MM.1S (cell line): Measurements from ENCODE around the gene CCNYL1.

Source experiments
- DNase-seq: peaks from one replicate; pipeline ENCODE4 v3.0.0-alpha.2; 2015
- H2AFZ ChIP-seq: fragments of 300-600 bp; sonication (generic); 2 replicates; pipeline ENCODE4 v1.6.0; 2016; ENCODE audit warnings: antibody characterized with exemption, low read length
- H3F3A ChIP-seq: fragments of 300-600 bp; sonication (generic); 2 replicates; pipeline ENCODE4 v1.6.1; 2016; ENCODE audit warnings: mild to moderate bottlenecking, antibody characterized with exemption, low read length, moderate library complexity, mixed read lengths; ENCODE audit not compliant: insufficient read depth
- H3K27ac ChIP-seq: fragments of 300-600 bp; sonication (generic); 2 replicates; pipeline ENCODE4 v1.5.1; 2016; ENCODE audit warnings: mild to moderate bottlenecking, low read length
- H3K27me3 ChIP-seq: fragments of 300-600 bp; sonication (generic); replicated peaks from 2 replicates; pipeline ENCODE4 v1.6.0; 2016; ENCODE audit warnings: low read length; ENCODE audit not compliant: insufficient read depth
- H3K36me3 ChIP-seq: fragments of 300-600 bp; sonication (generic); replicated peaks from 2 replicates; pipeline ENCODE4 v1.6.1; 2016; ENCODE audit warnings: mild to moderate bottlenecking, low read length, mixed read lengths; ENCODE audit not compliant: insufficient read depth
- H3K4me1 ChIP-seq: fragments of 300-600 bp; sonication (generic); 2 replicates; pipeline ENCODE4 v1.6.1; 2016; ENCODE audit warnings: low read length, mixed read lengths
- H3K4me2 ChIP-seq: fragments of 300-600 bp; sonication (generic); 2 replicates; pipeline ENCODE4 v1.6.0; 2016; ENCODE audit warnings: low read depth, low read length
- H3K4me3 ChIP-seq: fragments of 300-600 bp; sonication (generic); 2 replicates; pipeline ENCODE4 v1.5.1; 2016; ENCODE audit warnings: low read length, mixed read lengths
- H3K79me2 ChIP-seq: fragments of 300-600 bp; sonication (generic); 2 replicates; pipeline ENCODE4 v1.6.1; 2016; ENCODE audit warnings: mixed run types, low read length, mixed read lengths
- H3K9ac ChIP-seq: fragments of 300-600 bp; sonication (generic); 2 replicates; pipeline ENCODE4 v1.6.1; 2016; ENCODE audit warnings: low read length, mixed read lengths
- H3K9me2 ChIP-seq: fragments of 300-600 bp; sonication (generic); replicated peaks from 2 replicates; pipeline ENCODE4 v1.6.1; 2016; ENCODE audit warnings: mild to moderate bottlenecking, low read length, mixed read lengths; ENCODE audit not compliant: insufficient read depth
- H3K9me3 ChIP-seq: fragments of 300-600 bp; sonication (generic); replicated peaks from 2 replicates; pipeline ENCODE4 v1.6.1; 2016; ENCODE audit warnings: mild to moderate bottlenecking, low read length, mixed read lengths; ENCODE audit not compliant: insufficient read depth
- H4K20me1 ChIP-seq: fragments of 300-600 bp; sonication (generic); 2 replicates; pipeline ENCODE4 v1.6.1; 2016; ENCODE audit warnings: mild to moderate bottlenecking, low read length, moderate library complexity, mixed read lengths; ENCODE audit not compliant: insufficient read depth
- EZH2 ChIP-seq: fragments of 300-600 bp; sonication (generic); optimal IDR thresholded peaks from 2 replicates; pipeline ENCODE3; 2017; ENCODE audit warnings: low read depth, mild to moderate bottlenecking, antibody characterized with exemption, low read length, mixed read lengths
- EZH2phosphoT487 ChIP-seq: fragments of 300-600 bp; sonication (generic); IDR thresholded peaks from 2 replicates; pipeline ENCODE4 v1.6.1; 2018; ENCODE audit warnings: antibody characterized with exemption, low read length
- TF ChIP-seq, protein P1 (sequence below): fragments of 300-600 bp; sonication (generic); IDR thresholded peaks from 2 replicates; pipeline ENCODE4 v1.5.1; 2016; ENCODE audit warnings: antibody characterized with exemption, low read length, mixed read lengths

Gene CCNYL1

DNA sequence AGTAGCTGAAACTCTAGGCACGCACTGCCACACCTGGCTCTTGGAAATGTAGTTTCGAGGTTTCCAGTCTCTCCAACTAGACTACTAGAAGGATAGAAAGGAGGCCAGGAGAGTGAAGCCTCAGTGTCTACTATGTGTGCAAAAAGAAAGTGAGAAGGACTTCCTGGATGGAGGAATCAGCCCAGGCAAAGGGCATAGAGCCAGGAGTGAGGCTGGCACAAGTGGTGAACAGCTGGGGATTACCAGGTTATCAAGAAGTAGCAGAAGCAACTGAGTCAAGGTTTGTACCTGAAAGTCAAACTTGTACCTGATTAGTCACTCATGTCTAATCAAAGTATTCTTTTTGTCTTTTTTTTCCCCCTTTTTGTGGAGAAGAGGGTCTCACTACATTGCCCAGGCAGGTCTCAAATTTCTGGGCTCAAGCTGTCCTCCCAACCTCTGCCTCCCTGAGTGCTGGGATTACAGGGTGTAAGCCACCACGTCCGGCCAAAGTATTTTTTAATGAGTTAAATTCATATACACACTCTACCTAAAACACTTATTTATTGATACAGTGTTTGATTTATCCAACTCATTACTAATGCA lies 67.0 kb downstream of the CCNYL1 start:
- no peak overlapping the region for H3K27ac ChIP-seq
- no peaks in the 10 kb centered on the region for H4K20me1 ChIP-seq
- no peaks in the 10 kb centered on the region for H3F3A ChIP-seq
- H3K9me2 ChIP-seq, result no peaks in the 10 kb centered on the region
- H3K4me2 ChIP-seq, result no peak overlapping the region
- no peak overlapping the region for H2AFZ ChIP-seq
- no peaks in the 10 kb centered on the region for H3K79me2 ChIP-seq
- no peaks in the 10 kb centered on the region for H3K36me3 ChIP-seq
- no peaks in the 10 kb centered on the region for H3K4me1 ChIP-seq
- TF ChIP-seq EZH2 (no peak), EZH2phosphoT487 (no peak)
- TF ChIP-seq, protein P1, sequence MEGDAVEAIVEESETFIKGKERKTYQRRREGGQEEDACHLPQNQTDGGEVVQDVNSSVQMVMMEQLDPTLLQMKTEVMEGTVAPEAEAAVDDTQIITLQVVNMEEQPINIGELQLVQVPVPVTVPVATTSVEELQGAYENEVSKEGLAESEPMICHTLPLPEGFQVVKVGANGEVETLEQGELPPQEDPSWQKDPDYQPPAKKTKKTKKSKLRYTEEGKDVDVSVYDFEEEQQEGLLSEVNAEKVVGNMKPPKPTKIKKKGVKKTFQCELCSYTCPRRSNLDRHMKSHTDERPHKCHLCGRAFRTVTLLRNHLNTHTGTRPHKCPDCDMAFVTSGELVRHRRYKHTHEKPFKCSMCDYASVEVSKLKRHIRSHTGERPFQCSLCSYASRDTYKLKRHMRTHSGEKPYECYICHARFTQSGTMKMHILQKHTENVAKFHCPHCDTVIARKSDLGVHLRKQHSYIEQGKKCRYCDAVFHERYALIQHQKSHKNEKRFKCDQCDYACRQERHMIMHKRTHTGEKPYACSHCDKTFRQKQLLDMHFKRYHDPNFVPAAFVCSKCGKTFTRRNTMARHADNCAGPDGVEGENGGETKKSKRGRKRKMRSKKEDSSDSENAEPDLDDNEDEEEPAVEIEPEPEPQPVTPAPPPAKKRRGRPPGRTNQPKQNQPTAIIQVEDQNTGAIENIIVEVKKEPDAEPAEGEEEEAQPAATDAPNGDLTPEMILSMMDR, result no peak
- H3K27me3 ChIP-seq, result no peaks in the 10 kb centered on the region
- DNase-seq, result no peak
- no peak overlapping the region for H3K9ac ChIP-seq
- no peaks in the 10 kb centered on the region for H3K9me3 ChIP-seq
- no peak overlapping the region for H3K4me3 ChIP-seq

DNA sequence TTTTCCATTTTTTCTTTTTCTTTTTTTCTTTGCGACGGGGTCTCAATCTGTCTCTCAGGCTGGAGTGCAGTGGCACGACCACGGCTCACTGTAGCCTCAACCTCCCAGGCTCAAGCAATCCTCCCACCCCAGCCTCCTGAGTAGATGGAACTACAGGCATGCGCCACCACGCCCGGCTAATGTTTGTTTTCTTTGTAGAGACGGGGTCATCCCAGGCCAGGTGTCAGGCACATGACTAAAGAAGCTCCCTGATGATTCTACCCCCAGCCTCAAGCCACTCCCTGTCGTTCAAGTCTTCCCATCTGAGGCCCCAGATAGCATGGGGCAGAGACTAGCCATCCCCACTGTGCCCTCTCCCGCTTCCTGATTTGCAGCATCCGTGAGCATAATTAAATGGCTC lies 68.1 kb downstream of the CCNYL1 start:
- no peak for TF ChIP-seq EZH2
- no peak for TF ChIP-seq EZH2phosphoT487
- TF ChIP-seq, protein P1, result no peak
- Histone ChIP-seq H3K4me1 (no peaks in the 10 kb centered on the region), H3K4me2 (no peak overlapping the region), H3K9ac (no peak overlapping the region), H3K36me3 (no peaks in the 10 kb centered on the region), H3K27ac (no peak overlapping the region), H2AFZ (no peak overlapping the region), H3K9me2 (no peaks in the 10 kb centered on the region), H4K20me1 (no peaks in the 10 kb centered on the region), H3F3A (no peaks in the 10 kb centered on the region), H3K27me3 (no peaks in the 10 kb centered on the region), H3K4me3 (no peak overlapping the region), H3K9me3 (no peaks in the 10 kb centered on the region), H3K79me2 (no peaks in the 10 kb centered on the region)
- no peak for DNase-seq

DNA sequence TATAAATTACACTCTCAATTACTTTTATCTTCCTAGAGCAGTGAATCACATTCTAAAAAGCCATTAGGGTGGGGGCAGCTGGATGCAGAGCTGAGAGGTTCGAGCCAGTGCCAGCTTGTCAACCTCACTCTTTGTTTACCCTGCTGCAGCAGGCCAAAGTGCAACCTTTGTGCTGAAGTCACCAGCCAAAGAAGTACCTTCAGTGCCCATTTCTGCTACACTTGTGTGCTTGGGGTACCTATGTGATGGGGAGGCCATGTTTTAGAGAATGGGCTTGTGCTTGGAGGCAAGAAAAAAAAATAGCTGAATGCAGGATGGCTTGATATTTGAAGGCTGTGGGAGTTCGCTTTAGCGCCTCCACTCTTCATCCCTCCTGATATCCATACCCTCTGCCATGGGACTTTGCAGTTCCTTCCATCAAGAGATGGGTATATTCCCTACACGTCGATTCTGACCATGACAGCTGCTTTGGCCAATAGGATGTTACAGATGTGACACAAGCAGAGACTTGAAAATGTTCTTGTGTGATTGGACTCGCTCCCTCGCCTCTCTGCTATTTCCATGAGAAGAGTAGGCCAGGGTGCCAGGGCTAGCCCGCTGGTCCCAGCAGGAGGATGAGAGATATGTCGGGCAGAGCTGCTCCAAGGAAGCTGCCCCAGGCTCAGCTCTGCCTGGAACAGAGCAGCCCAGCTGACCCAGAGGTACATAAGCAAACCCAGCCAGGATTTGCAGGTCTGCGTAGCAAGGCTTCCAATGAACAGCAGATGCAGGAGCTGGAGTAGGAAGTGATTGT lies 71.0 kb downstream of the CCNYL1 start:
- DNase-seq, result no peak
- Histone ChIP-seq H3K27me3 (no peaks in the 10 kb centered on the region), H3K36me3 (no peaks in the 10 kb centered on the region), H3K79me2 (no peaks in the 10 kb centered on the region), H3K9me3 (no peaks in the 10 kb centered on the region), H3K9ac (no peak overlapping the region), H3K4me1 (no peaks in the 10 kb centered on the region), H2AFZ (no peak overlapping the region), H3K4me2 (no peak overlapping the region), H3F3A (no peaks in the 10 kb centered on the region), H3K27ac (no peak overlapping the region), H4K20me1 (no peaks in the 10 kb centered on the region), H3K9me2 (no peaks in the 10 kb centered on the region), H3K4me3 (no peak overlapping the region)
- TF ChIP-seq, protein P1, result no peak
- TF ChIP-seq EZH2, result no peak
- TF ChIP-seq EZH2phosphoT487, result no peak
